DMS114 treated with DMSO at 0.1 percent for 48 hours (cell line): ENCODE measurements around the gene PDS5A.
"Not testable (repeated sequence)": the region's sequence is repeated elsewhere in the genome, so short reads cannot be mapped to it uniquely, and the experiment has no call there.

Experiments used
- DNase-seq: peaks from one replicate; lab custom pipeline; 2025; ENCODE audit not compliant: unreplicated experiment; lab: John Stamatoyannopoulos, UW

PDS5A gene

GRCh38 chr4:39977489-39978377 lies at the start of gene PDS5A:
PDS5A (minus strand) TSS chr4:39977911; CDS start chr4:39976577, 1,334 bp downstream.
- DNase-seq: peak; percentile 69

- DNase-seq: not testable (repeated sequence)
Measured at GRCh38 chr4:40024049-40024448, 46.3 kb upstream of the PDS5A start.

GRCh38 chr4:40021116-40021515 lies 43.4 kb upstream of the PDS5A start:
- not testable (repeated sequence) for DNase-seq

GRCh38 chr4:40020221-40020620 lies 42.5 kb upstream of the PDS5A start:
- DNase-seq: no peak

- DNase-seq: no peak
Measured at GRCh38 chr4:40016007-40016406, 38.3 kb upstream of the PDS5A start.

- DNase-seq: no peak
Measured at GRCh38 chr4:40003986-40004385, 26.3 kb upstream of the PDS5A start.

GRCh38 chr4:40000711-40001110 lies 23.0 kb upstream of the PDS5A start:
- no peak for DNase-seq

- DNase-seq: no peak
Measured at GRCh38 chr4:39998659-39999345, 21.1 kb upstream of the PDS5A start.

- DNase-seq: no peak
Measured at GRCh38 chr4:39996811-39997210, 19.1 kb upstream of the PDS5A start.

- no peak for DNase-seq
Measured at GRCh38 chr4:39994406-39994805, 16.7 kb upstream of the PDS5A start.

- not testable (repeated sequence) for DNase-seq
Measured at GRCh38 chr4:39989381-39989780, 11.7 kb upstream of the PDS5A start.

GRCh38 chr4:39987485-39987884 lies 9.8 kb upstream of the PDS5A start:
- no peak for DNase-seq

- DNase-seq: no peak
Measured at GRCh38 chr4:39978904-39979303, 1.2 kb upstream of the PDS5A start.

- no peak for DNase-seq
Measured at GRCh38 chr4:39978378-39978775, 666 bp upstream of the PDS5A start.

GRCh38 chr4:39976945-39977488 lies 694 bp downstream of the PDS5A start:
- no peak for DNase-seq

GRCh38 chr4:39976141-39976944 lies 1.4 kb downstream of the PDS5A start:
- DNase-seq: peak; percentile 65

GRCh38 chr4:39975488-39976089 lies 2.1 kb downstream of the PDS5A start:
- no peak for DNase-seq

GRCh38 chr4:39973052-39973451 lies 4.7 kb downstream of the PDS5A start:
- DNase-seq: not testable (repeated sequence)

GRCh38 chr4:39970671-39971640 lies 6.8 kb downstream of the PDS5A start:
- DNase-seq: no peak
